ENCODE data around the gene PLAC9. TPM values are rescaled to one million over a fixed set of nuclear protein-coding genes. Genes with fewer than 3 reads are reported as not detected.
"Not testable (repeated sequence)": the region's sequence is repeated elsewhere in the genome, so short reads cannot be mapped to it uniquely, and the experiment has no call there.

The PLAC9 gene, protein sequence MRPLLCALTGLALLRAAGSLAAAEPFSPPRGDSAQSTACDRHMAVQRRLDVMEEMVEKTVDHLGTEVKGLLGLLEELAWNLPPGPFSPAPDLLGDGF
- 23.2 TPM for total RNA-seq
- long read RNA-seq, transcript PLAC9-201 (4 exons, 785 nt) = major isoform, 23 of 24 reads
- long read RNA-seq, partial matches to known transcripts = 0 of 24 reads
- long read RNA-seq, other reads (novel, unspliced or antisense) = 1 of 24 reads

DNA sequence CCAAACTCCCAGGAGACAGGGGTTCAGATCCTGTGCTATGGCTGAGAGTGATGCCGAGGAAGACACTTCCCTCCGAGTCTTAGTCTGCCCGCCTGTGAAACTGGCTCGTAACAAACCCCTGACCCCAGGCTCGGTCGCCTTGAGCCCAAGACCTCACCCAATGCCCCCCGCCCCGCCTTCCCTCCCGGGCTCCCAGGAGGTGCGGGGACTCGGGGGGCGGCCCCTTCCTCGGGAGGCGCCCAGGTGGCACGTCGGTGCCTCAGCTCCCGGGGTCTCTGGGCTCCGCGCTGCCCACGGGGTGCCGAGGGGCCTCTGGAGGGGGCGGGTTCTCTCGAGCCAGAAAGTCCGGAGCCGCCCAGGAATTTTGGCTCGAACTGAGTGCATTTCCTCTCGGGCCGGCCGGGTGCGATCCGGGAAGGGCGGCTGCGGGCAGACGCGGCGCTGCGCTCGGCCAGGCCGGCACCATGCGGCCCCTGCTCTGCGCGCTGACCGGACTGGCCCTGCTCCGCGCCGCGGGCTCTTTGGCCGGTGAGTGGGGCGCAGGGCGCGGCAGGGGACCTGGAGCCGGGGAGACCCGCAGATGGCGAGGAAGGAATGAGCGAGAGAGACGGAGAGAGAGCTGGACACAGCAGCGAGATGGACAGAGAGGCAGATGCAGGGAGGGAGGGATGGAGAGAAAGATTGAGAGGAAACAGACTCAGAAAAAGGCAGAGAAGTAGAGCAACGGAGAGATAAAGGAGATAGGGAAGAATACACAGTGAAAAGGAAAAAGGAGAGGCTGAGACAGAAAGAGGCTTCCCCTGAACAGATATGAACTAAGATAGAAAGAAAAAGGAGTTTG lies at the start of gene PLAC9:
TSS of gene PLAC9 (plus strand) at position 432 of the 841 bp plus-strand sequence. CDS start at position 465, 33 bp downstream.
- DNase-seq (peak; percentile 80), ATAC-seq (peak; percentile 56)
- intact Hi-C loops (cut with micrococcal nuclease) = no loop called here

DNA sequence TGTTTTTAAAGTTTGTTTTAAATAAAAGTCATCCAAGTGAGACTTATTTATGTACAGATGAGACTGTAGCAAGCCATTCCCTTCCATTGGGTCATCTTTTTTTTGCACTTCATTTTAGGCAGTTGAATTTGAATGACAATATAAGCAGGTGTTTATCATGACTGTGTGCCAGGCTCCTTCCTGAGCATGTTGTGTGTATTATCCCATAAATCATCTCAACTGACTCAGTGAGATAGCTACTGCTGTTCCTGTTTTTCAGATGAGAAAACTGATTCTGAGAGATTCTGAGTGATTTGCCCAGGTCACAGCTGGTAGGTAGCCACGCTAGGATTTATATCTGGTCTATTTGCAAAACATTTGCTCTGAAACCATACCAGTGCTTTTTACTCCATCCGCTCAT lies 42.4 kb upstream of the PLAC9 start:
- ATAC-seq (no peak), DNase-seq (no peak)
- intact Hi-C loops (cut with micrococcal nuclease) = no loop called here

DNA sequence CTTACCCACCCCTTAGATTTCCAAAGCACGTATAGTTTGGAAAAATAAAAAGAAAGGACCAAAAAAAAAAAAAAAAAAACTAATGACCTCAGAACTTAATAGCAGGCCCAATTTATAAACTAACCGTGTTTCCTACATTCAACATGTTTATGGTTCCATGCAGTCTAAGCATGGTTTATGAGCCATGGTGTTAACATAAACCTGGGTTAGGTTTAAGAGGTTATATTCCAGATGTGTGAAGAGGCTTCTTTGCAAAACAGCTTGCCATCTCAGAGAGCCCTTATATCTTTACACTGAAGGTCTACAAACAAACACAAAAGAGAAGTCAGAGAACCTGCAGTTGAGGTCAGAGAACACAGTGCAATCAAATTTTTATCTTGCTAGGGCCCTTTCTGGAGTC lies 38.3 kb upstream of the PLAC9 start:
- DNase-seq = no peak
- intact Hi-C loops (cut with micrococcal nuclease) = no loop called here
- no peak for ATAC-seq

DNA sequence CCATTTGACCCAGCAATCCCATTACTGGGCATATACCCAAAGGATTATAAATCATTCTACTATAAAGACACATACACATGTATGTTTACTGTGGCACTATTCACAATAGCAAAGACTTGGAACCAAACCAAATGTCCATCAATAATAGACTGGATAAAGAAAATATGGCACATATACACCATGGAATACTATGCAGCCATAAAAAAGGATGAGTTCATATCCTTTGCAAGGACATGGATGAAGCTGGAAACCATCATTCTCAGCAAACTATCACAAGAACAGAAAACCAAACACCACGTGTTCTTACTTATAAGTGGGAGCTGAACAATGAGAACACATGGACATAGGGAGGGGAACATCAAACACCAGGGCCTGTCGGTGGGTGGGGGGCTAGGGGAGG lies 34.3 kb upstream of the PLAC9 start:
- ATAC-seq; DNase-seq; intact Hi-C loops (cut with micrococcal nuclease): not testable (repeated sequence)

DNA sequence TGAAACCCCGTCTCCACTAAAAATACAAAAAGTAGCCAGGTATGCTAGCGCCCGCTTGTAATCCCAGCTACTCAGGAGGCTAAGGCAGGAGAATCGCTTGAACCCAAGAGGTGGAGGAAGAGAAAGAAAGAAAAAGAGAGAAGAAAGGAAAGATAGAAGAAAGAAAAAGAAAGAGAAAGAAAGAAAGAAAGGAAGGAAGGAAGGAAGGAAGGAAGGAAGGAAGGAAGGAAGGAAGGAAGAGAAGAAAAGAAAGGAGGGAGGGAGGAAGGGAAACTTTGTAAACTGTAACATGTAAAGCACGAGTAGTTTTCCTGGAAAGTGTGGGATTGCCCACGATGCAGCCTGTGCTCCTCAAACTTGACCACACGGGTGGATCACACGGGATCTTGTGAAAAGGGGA lies 33.2 kb upstream of the PLAC9 start:
- intact Hi-C loops (cut with micrococcal nuclease); DNase-seq; ATAC-seq: not testable (repeated sequence)

DNA sequence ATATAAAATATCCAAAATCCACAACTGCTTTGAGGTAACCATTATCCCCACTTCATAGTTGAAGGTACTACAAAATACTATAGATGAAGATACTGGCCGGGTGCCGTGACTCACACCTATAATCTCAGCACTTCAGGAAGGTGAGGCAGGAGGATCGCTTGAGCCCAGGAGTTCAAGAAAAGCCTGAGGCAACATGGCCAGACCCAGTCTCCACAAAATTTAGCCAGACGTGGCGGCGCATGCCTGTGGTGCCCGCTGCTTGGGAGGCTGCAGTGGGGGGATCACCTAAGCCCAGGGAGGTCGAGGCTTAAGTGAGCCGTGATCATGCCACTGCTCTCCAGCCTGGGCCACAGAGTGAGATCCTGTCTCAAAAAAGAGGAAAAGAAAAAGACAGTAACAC lies 32.4 kb upstream of the PLAC9 start:
- DNase-seq (no peak), ATAC-seq (no peak)
- intact Hi-C loops (cut with micrococcal nuclease) = no loop called here

DNA sequence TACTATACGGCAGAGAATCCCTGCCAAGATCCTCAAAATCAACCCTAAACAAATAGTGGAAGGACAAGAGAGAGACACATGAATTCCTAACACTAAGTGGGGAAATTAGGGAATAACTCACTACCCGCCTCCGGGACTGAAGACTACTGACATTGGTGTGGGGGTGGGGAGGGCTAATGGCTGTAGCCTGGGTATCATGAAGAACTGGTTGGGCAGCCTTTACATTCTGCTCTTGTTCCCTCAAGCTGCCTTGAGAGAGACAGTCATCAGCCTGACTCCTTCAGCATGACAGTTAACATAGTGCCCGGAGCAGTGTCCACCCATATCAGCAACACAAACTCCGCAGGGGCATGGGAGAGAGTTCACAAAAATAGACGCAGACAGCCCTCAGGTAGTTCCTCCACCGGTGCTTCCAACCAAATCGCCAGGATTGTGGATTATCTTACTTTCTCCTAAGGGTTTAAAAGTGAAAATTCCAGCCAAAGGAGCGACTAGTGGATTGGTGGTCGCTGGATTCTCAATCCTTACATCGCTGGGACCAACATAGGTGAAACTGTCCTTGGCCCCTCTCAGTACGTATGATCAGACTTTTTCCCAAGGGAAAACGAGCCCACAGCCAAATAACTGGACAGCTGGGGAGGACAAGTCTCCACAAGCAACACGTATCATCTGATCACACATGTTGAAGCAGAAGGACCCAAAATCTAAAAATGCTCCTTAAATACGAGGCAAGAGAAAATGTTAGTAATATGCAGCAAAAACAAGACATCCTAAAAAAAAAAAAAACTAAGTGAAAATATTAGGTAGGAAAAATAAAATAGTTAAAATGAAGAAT lies 31.5 kb upstream of the PLAC9 start:
- ATAC-seq = no peak
- DNase-seq = no peak
- intact Hi-C loops (cut with micrococcal nuclease) = no loop called here

DNA sequence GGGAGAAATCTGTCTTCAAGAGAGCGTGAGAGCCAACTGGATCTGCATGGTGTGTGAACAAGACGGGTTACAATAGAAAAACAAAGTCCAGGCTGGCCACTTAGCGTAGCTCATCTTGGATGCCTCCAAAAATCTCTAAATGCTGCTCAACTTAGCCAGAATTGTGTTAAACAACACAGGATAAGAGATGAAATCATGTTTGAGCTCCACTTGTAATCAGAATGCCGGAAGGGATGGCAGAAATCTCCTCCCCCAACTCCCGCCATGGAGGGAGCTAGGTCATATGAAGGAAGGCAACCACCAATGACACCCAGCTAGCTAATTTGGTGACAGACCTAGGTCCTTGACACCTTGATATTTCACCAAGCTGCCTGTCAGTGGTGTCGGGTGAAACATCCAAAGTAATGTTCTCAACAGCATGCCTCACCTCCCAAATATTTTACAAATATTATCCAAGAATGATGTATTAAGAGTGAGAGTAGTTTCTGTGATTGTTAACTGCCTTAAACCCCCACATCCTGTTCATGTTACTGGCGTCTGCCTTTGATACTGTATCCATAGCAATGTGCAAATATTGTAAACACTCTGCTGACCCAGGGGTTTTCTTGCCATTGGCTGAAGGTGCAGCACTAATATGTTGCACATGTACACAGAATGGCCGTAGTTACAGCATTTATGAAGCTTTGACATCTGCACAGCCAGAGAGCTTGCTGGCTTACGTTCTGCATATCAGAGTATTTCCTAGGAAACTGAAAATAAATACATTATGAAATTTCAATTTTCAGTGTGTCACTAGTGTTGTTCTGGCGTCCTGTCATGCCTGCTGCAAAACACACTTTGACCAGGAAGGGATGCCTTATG lies 28.2 kb upstream of the PLAC9 start:
- no peak for DNase-seq

DNA sequence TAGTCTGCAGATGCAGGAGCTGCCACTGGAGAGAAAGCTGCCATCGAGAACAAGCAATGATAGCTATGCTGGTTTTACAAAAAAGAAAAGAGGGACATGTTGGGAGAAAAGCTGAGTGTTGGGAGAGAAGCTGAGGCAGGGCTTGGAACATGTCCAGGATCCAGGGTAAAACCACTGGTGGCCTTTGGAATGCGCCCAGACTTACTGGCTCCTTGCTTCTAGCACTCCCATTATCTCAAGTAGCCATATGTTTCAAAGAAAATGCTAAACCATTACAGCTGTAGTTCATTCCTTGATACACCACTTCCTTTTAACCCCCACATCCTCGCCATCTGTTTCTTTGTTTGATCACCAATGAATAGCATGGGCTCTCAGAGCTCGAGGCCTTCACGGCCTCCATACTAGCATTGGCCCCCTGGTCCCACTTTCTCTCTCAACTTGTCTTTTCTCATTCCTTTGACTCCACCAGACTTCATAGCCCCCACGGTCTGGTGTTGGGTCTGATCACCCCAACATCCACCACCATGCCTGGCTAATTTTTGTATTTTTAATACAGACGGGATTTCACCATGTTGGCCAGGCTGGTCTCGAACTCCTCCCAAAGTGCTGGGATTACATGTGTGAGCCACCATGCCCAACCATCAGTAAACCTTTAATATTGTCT lies 23.8 kb upstream of the PLAC9 start:
- ATAC-seq (no peak), DNase-seq (no peak)
- intact Hi-C loops (cut with micrococcal nuclease) = no loop called here

More for the DNA sequence above, 28.2 kb upstream of the PLAC9 start:
- peak; percentile 85 for ATAC-seq
- intact Hi-C loops (cut with micrococcal nuclease) = no loop called here

DNA sequence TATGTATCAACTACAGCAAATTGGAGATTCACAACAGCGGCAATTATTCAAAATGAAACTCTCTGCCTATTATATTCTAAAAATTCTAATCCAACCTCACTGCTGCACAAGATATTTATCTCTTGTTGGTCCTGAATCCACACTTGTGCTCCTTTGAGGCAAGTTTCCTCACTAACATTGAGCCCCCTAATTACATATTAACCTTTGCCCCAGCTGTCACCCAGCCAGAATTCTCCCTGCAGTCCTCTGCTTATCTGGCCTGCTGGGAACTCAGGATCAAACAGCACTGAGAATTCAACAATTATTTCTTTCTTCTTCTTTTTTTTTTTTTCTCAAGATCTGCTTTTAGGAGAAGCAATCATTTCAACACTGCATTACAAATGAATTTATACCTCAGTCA lies 21.5 kb upstream of the PLAC9 start:
- no peak for DNase-seq
- intact Hi-C loops (cut with micrococcal nuclease) = no loop called here
- peak; percentile 51 for ATAC-seq

DNA sequence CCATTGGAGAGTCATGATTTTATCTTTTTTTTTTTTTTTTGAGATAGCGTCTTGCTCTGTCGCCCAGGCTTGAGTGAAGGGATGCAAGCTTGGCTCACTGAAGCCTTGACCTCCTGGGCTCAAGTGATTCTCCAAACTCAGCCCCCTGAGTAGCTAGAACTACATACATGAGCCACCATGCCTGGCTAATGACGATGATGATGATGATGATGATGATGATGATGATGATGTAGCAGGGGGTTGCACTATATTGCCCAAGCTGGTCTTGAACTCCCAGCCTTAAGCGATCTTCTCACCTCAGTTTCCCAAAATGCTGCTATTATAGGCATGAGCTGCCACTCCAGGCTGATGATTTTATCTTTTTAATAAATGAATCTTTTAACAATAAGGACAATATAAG lies 13.9 kb upstream of the PLAC9 start:
- intact Hi-C loops (cut with micrococcal nuclease) = no loop called here
- DNase-seq (no peak), ATAC-seq (no peak)

DNA sequence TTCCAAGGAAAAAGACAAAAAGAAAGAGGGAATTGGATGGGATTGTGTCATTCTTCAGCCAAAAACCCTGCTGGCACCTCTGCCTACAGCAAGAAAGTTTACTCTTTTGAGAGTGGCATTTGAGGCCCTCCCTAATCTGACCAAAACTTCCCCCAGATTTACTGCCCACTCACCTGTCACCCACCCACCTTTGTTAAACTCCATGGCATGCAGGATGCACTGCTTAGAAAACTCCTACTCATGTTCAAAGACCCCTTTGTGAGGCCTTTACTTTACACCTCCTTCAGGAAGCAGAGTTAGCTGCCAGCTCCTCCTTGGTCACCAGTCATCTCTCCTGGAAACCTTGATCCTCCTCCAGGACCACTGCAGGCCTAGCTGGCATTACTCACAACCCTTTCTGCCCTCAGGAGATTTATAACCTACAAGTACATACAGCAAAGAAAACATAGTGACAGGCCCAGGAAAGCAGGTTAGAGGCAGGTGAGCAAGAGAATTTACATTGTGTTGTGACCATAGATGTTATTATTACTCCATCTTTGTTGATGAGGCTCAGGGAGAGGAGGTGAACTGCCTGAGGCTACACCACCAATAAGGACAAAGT lies 10.3 kb upstream of the PLAC9 start:
- DNase-seq = no peak
- intact Hi-C loops (cut with micrococcal nuclease) = no loop called here
- ATAC-seq = no peak

DNA sequence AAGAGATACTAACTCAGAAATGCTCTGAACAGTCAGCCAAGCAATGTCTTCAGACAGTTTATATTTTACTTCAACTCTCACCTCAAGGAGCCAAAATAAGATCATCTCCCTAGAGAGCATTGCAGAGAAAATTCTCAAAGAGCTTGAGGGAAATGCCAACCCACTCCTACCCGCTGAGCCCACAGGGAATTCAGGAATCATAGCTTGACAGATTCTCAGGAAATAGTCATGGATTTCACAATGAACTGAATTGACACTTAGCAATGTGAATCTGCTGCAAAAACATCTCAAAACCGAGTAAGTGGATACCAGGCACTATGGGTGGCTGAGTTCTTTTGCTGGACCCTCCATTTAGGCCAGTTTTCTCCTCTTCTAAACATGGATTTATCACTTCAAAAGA lies 9.8 kb upstream of the PLAC9 start:
- DNase-seq = no peak
- intact Hi-C loops (cut with micrococcal nuclease) = no loop called here
- no peak for ATAC-seq

DNA sequence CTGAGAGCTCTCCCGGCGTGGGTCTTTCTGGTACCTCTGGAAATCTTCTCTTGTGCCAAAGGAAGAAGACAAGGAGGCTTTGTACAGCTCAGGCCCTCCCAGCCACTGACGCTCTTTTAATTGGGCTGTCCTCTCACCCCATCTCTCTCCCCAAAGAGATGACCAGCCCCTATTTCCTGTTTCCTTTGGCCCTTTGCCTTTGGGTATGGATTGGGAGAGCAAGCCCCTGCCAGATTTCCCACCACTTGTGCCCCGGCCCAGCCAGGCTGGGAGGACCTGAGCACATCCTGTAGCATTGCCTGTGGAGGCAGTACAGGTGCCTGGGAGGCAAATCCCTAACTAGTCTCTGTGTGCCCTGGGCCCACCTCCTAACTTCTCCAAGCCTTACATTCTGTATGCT lies 5.7 kb upstream of the PLAC9 start:
- DNase-seq (no peak), ATAC-seq (peak; percentile 86)
- intact Hi-C loops (cut with micrococcal nuclease) = no loop called here

DNA sequence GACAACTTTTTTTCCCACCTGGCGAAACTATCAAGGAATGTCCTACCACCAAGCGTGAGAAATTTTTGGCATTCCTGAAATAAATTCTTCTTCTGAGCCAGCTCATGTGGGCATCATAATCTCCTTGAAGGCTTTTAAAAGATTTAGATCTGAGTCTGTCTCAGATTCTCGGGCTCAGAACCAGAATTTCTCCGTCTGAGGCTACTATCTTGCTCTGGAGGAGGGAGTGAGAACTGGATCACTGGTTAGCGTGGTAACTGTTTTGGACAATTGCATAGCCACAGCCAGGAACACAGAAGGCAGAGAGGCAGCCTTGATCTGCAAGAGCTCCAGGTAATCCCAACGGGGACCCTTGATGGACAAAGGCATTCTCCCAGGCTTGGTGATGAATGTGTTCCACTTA lies 1.0 kb upstream of the PLAC9 start:
- intact Hi-C loops (cut with micrococcal nuclease) = no loop called here
- DNase-seq (no peak), ATAC-seq (no peak)

DNA sequence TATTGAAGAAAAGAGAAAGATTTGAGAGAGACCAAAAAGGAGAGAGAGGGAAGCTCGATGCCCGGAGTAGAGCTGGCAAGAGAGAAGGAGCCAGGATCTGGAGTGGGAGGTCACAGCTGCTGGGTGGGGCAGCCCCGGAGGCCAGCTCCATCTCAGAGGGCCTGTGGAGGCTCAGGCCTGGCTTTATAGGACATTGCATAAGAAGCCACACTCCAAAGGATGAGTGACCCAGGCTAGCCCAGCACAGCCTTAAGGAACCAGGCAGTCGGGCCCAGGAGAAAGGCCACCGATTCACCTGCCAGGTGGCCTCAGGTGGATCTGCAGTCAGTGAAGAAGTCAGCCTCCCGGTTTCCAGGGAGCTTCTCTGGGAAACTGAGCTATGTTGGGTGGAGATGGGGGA lies 676 bp downstream of the PLAC9 start:
- ATAC-seq (peak; percentile 26), DNase-seq (peak; percentile 75)
- intact Hi-C loops (cut with micrococcal nuclease) = no loop called here

DNA sequence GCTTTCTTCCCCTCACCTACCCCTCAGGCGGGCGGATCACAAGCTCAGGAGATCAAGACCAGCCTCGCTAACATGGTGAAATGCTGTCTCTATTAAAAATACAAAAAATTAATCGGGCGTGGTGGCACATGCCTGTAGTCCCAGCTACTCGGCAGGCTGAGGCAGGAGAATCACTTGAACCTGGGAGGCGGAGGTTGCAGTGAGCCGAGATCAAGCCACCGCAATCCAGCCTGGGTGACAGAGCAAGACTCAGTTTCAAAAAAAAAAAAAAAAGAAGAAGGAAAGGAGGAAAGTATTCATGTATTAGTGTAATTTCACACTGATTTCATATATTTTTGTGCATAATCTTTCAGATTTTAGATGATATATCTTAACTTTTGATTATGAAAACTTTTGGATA lies 1.2 kb downstream of the PLAC9 start:
- intact Hi-C loops (cut with micrococcal nuclease); ATAC-seq; DNase-seq: not testable (repeated sequence)

DNA sequence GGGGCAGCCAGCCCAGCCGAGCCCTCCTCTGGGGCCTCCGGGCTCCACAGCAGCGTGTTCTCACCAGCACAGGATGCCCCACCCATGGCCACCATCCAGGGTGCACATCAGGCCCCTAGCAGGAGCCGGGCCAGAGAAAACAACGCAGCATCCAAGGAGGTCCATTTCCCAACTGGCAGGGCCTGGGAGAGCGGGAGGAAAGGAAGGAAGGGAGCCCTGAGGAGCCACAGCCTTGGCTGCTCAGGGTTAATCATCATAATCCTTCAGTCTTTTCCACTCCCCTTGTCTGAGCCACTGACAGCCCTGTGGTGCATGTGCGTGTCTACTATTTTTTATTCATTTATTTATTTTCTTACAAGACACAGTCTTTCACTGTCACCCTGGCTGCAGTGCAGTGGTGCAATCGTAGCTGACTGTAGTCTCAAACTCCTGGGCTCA lies 3.6 kb downstream of the PLAC9 start:
- intact Hi-C loops (cut with micrococcal nuclease) = no loop called here
- DNase-seq (peak; percentile 97), ATAC-seq (peak; percentile 81)
